Ishikawa (cell line): Measurements from ENCODE around the gene RGS6.

Experiments used
- CEBPB ChIP-seq: IDR thresholded peaks from 2 replicates; pipeline ENCODE4 v1.6.1; 2012
- CREB1 ChIP-seq: IDR thresholded peaks from 2 replicates; pipeline ENCODE4 v1.6.1; 2012; ENCODE audit warnings: low read depth
- EGR1 ChIP-seq: IDR thresholded peaks from 2 replicates; pipeline ENCODE4 v1.6.1; 2012
- EP300 ChIP-seq: IDR thresholded peaks from 2 replicates; pipeline ENCODE4 v1.6.1; 2012; ENCODE audit warnings: borderline replicate concordance
- FOXM1 ChIP-seq: IDR thresholded peaks from 2 replicates; pipeline ENCODE4 v1.6.1; 2012; ENCODE audit warnings: low read depth, borderline replicate concordance
- MAX ChIP-seq: IDR thresholded peaks from 2 replicates; pipeline ENCODE4 v1.6.1; 2012
- NFIC ChIP-seq: IDR thresholded peaks from 2 replicates; pipeline ENCODE4 v1.6.1; 2012
- RAD21 ChIP-seq: IDR thresholded peaks from 2 replicates; pipeline ENCODE4 v1.6.1; 2012; ENCODE audit warnings: low read depth
- REST ChIP-seq: IDR thresholded peaks from 2 replicates; pipeline ENCODE4 v1.6.1; 2012; ENCODE audit warnings: low read depth, mild to moderate bottlenecking
- TAF1 ChIP-seq: IDR thresholded peaks from 2 replicates; pipeline ENCODE4 v1.6.1; 2012; ENCODE audit warnings: low read depth, mild to moderate bottlenecking
- TCF12 ChIP-seq: IDR thresholded peaks from 2 replicates; pipeline ENCODE4 v1.6.1; 2012; ENCODE audit warnings: low read depth
- TEAD4 ChIP-seq: IDR thresholded peaks from 2 replicates; pipeline ENCODE4 v1.6.1; 2012
- USF1 ChIP-seq: IDR thresholded peaks from 2 replicates; pipeline ENCODE4 v1.6.1; 2012
- YY1 ChIP-seq: IDR thresholded peaks from 2 replicates; pipeline ENCODE4 v1.6.1; 2012; ENCODE audit warnings: low read depth
- ZBTB7A ChIP-seq: IDR thresholded peaks from 2 replicates; pipeline ENCODE4 v1.6.1; 2012; ENCODE audit warnings: low read depth

The RGS6 gene

GRCh38 chr14:71952381-71953363, 20.4 kb downstream of the RGS6 start:
- TF ChIP-seq TCF12 (no peak), CEBPB (no peak), ZBTB7A (no peak), MAX (no peak), TAF1 (no peak), FOXM1 (no peak), EP300 (no peak), RAD21 (no peak), REST (no peak), TEAD4 (no peak), NFIC (no peak), YY1 (no peak)

GRCh38 chr14:71956920-71957563, 24.8 kb downstream of the RGS6 start:
- TF ChIP-seq USF1 (no peak), TAF1 (no peak), MAX (no peak), CREB1 (no peak)

GRCh38 chr14:71959055-71959454, 26.8 kb downstream of the RGS6 start:
- TF ChIP-seq MAX (no peak), NFIC (no peak), TEAD4 (no peak), CREB1 (no peak), ZBTB7A (no peak), USF1 (no peak), EP300 (no peak), YY1 (no peak), RAD21 (no peak), EGR1 (no peak)

GRCh38 chr14:71960494-71961353, 28.5 kb downstream of the RGS6 start:
- TF ChIP-seq EGR1 (no peak), CREB1 (no peak), FOXM1 (no peak), EP300 (no peak), REST (no peak), TAF1 (no peak), USF1 (no peak), TEAD4 (no peak), TCF12 (no peak), YY1 (no peak), NFIC (no peak), MAX (no peak), CEBPB (no peak), RAD21 (no peak), ZBTB7A (no peak)
